Sigmoid colon (tissue), 4 donors: ENCODE measurements around the gene GFOD2.

Experiments used
- CTCF ChIP-seq, 4 experiments: fragments of 450-650 bp in 3 of 4; fragments of 200-600 bp in 1 of 4; IDR thresholded peaks; one replicate each; pipeline ENCODE4 v1.5.1; 2016 to 2019; ENCODE audit warnings: antibody characterized with exemption in 4 of 4, mild to moderate bottlenecking in 3 of 4, moderate library complexity in 2 of 4
- POLR2AphosphoS5 ChIP-seq, 4 donors: sonication (generic); formaldehyde crosslinking; IDR thresholded peaks; one replicate each; pipeline ENCODE4 v1.6.1; 2017; ENCODE audit warnings: antibody characterized with exemption in 4 of 4

DNA sequence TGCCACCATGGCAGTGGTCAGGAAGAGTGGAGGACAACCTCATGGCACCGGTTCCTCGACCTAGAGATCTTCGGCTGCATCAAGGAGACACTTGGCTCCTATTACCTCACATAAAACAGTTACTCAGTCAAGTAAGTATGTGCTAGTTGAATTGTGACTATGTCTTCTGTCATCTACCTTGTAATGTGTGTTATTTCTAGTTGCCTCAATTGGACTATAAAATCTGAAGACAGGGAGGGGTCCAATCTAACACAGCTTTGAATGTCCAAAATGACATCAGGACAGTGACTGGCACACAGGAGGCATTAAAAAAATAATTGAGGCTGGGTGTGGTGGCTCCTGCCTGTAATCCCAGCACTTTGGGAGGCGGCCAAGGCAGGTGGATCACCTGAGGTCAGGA is 35.3 kb downstream of the GFOD2 start:
- TF ChIP-seq CTCF (IDR thresholded peaks at IDR 0.05) (no peak), POLR2AphosphoS5 (IDR thresholded peaks at IDR 0.05) (no peak)
